Stimulated activated CD4-positive, alpha-beta T cell treated with anti-CD3 and anti-CD28 coated beads, TNF-alpha, amount 100 ng/mL, for 48 hours (primary cell): ENCODE measurements around the gene SYNM.
A peak's percentile ranks its signal among the peaks of the same experiment; 100 is the strongest.
"Not testable (repeated sequence)": the region's sequence is repeated elsewhere in the genome, so short reads cannot be mapped to it uniquely, and the experiment has no call there.

Source experiments
- DNase-seq, 3 donors: peaks; one replicate each; pipeline ENCODE4 v3.0.0-alpha.2; 2020; ENCODE audit warnings: low read depth in 3 of 3

Gene SYNM

DNA sequence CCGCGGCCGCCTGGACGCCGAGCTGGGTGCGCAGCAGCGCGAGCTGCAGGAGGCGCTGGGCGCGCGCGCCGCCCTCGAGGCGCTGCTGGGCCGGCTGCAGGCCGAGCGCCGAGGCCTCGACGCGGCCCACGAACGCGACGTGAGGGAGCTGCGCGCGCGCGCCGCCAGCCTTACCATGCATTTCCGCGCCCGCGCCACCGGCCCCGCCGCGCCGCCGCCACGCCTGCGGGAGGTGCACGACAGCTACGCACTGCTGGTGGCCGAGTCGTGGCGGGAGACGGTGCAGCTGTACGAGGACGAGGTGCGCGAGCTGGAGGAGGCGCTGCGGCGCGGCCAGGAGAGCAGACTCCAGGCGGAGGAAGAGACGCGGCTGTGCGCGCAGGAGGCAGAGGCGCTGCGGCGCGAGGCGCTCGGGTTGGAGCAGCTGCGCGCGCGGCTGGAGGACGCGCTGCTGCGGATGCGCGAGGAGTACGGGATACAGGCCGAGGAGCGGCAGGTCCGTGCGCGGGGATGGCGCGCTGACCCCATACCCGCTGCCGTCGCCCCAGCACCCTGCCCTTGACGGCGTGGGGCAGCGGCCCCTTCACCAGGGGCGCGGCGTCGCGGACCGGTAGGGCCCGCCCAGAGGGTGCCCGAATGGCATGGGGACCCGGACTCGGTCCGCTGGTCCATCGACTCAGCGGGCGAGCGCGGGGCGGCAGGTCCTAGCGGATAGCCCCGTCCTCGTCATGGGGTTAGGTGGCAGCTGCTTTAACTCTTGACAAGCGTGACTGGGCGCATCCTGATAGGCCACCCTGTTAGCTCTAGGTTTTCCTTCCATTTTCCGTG is 848 bp downstream of the SYNM start:
- DNase-seq: peak in 1 of 3 donors; percentile 21

DNA sequence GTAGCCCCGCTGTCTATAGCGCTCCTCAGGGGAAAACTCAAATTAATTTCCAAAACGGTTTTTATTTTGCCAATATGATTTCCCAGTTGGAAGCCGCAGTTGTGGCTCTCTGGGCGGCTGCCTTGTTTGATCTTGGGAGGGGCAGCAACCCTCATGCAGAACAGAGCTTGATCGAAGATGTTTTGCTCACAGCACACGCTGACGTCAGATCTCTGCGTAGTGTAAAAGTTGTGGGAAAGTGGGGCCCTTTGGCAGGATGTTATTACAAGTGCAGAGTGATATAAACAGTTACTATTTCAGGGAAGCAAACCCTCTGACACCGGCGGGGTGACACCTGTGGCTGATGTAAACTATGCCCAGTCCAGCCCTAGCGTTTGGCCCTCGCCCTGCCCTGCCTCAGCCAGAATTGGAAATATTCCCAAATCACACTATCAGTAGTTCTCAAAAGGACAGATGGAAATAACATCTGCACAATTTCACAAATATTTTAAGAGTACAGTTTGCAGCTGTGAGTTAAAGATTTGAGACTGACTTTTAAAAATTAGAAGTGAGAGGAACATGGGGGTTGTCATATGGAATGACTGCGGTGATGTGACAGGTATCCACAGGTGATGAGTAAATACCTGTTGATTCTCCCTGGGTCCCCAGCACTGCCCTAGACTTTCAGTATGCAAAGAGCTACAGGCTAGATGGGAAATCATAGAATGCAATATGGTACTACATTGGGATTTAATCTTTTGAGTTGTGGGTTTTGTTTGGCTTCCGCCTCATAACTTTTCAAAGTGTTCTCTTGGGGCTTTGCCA is 1.7 kb downstream of the SYNM start:
- DNase-seq: no peak

DNA sequence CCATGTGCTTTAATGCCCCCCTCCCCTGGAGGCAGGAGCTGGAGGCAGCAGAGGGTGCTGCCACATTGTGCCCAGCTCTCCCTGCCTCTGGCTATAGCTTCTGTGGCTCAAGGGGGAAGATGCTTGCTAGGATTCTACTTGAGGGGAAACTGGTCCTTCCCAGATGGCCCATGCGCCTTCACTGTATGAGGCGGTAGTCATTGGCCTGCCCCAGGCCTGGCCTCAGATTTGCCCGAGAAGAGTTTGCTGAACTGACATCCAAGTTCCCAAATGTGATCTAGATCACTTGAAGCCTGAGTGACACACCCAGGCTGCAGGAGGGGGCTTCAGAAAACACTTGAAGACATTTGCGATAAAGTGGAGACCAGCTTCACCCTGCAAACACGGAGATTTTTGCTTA is 4.1 kb downstream of the SYNM start:
- DNase-seq: no peak

DNA sequence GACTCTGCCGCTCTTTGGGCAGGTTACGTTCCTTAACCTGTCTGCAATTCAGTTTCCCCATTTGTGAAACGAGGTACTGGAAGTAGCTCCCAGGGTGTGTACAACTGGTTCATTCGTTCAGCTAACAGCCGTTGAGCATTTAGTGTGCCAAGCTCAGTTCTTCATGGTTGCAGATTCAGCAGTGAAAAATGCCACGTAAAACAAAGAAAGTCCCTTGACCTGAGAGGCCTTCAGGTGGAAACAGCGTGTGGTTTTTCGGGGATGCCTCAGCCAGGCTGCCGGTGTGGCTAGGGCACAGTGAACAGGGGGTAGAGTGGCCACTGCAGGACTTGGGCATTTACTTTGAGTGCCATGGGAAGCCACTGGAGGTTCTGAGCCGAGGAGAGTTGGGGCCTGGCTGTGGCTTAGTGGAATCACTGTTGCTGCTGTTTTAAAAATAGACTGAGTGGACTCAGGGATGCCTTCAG is 4.7 kb downstream of the SYNM start:
- DNase-seq: no peak

DNA sequence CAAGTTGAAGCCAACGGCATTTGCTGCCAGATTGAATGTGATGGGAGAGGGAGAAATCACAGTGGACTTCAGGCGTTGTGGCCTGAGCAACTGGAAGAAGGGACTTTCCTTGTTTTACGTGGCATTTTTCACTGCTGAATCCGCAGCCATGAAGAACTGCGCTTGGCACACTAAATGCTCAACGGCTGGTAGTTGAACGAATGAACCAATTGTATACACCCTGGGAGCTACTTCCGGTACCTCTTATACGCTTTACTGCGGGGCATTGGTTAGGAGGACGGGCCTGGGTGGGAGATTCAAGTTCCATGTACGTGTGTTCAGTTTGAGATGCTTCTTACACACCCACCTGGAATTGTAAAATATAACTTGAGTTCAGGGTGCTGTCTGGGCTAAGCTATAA is 5.2 kb downstream of the SYNM start:
- no peak for DNase-seq

DNA sequence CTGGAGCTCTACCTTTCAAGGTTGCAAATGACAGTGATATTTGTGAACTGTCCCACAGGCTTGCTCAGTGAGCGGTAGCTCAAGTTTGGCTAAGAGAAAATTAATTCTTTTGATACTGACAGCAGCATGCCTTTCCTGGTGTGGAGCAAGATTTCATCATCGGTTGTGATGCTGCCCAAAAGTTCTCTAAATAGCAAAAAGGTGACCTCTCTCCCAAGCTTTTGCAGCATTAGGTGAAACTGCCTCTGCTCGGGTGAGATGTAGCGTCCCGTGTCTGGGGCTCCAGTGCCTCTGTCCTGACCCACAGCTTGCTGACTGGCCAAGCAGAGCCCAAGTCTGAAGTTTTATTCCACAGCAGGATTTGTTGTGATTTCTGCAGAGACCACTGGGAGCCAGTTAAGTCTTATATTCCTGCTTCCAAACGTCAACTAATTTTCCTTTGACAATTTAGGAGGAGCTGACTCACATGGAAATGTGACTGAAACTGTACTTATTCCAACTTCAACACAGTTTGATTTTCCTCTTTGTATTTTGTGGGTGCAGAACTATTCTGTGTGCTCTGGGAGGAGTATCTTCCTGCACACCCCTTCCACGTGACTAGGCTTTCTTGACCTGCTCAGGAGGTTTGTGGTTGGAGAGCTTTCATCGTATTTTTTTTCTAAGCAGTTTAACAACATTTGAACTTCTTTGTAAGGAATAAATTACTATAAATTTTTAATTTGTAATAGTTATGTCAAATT is 5.9 kb downstream of the SYNM start:
- DNase-seq: no peak

DNA sequence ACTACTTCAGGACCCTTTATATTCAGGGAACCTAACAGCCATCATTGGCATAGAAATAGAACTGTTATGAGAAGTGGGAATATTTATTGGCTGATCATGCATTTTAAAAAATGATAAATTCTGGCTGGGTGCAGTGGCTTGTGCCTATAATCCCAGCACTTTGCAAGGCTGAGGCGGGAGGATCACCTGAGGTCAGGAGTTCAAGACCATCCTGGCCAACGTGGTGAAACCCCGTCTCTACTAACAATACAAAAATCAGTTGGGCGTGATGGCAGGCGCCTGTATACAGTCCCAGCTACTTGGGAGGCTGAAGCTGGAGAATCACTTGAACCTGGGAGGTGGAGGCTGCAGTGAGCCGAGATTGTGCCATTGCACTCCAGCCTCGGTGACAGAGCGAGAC is 6.8 kb downstream of the SYNM start:
- DNase-seq: not testable (repeated sequence)

DNA sequence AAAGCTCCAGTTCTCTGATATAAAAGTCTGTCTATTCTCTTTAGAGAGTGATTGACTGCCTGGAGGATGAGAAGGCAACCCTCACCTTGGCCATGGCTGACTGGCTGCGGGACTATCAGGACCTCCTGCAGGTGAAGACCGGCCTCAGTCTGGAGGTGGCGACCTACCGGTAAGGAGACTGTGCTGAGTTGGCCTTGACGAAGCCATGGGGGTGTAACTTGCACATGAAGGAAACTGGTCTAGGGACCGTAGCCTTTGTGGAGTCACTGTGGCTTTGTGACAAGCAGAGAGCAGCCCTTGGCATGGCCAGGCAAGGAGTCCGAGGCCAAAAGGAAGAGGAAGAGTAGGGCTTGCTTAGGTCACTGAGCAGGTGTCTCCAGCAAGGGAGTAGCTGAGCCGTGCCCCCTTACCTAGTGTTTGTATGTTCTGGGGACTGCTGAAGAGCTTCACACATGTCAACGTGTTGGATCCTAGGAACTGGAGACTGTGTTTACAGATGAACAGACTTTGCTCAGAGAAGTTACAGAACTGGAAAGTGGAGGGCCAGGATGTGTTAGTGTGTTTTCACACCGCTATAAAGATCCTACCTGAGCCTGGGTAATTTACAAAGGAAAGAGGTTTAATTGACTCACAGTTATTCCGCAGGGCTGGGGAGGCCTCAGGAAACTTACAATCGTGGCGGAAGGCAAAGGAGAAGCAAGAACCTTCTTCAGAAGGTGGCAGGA is 8.8 kb downstream of the SYNM start:
- DNase-seq: no peak

DNA sequence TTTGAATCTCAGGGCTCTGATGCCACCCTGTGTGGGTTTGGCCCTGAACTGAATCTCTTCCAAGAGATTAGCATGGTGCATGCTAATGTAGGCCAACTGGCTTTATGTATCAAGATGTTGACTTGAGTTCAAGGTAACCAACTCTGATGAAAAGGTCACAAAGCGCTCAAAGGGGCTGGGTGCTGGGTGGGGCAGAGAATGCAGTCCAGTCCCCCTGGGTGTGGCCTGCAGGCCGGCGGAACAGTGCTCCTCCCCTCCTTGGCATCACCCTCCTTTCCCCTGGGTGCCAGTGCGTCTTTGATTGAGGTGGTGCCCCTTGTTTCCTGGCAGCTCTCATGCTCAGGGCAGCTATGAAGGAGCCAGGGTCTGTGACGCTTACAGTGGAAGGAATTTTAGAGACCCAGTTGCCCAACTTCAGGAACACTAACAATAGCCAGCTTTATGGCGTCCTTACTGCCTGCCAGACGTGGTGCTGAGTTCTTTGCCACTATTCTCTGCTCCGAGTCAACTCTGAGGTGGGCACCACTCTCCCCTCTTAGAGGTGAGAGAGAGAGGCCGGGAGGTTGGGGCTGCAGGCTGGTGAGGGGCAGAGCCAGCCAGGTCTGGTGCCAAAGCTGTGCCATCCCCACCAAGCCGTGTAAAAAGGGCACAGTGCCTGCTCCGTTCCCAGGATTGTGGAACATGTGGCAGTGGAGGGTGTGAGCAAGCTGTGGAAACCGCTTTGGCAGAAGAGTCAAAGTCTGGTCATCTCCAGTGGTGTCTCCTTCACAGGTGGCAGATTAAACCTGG is 9.8 kb downstream of the SYNM start:
- DNase-seq: no peak

DNA sequence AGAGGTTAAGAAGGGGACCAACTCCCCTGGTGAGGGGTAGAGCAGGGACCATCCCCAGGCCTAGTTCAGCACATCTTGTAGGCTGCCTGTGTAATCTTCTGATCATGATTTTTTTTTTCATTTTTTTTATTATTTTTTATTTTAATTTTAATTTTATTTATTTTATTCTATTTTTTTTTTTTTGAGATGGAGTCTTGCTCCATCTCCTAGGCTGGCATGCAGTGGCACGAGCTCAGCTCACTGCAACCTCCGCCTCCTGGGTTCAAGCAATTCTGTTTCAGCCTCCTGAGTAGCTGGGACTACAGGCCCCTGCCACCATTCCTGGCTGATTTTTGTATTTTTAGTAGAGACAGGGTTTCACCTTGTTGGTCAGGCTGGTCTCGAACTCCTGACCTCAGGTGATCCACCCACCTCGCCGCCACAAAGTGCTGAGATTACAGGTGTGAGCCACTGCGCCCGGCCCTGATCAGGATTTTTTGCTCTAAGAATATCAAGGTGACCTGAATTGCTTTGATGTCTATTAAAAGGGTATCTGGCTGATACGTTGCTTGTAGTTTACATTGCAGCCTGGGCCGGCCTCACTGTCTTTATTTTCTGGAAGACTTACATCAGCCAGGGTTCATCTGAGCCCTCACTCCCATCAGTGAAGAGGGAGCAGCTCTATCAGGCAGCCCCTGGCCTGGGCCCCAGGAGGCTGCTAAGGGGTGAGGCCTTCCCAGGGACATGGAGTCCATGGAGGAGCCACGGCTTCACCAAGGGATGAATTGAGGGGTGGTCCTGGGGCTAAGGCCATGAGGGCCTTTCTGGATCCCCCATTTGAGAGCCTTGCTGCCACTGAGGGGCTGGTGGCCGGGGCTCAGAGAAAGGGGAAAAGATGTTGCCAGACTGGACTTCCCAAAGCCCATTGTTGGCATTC is 10.7 kb downstream of the SYNM start:
- no peak for DNase-seq

DNA sequence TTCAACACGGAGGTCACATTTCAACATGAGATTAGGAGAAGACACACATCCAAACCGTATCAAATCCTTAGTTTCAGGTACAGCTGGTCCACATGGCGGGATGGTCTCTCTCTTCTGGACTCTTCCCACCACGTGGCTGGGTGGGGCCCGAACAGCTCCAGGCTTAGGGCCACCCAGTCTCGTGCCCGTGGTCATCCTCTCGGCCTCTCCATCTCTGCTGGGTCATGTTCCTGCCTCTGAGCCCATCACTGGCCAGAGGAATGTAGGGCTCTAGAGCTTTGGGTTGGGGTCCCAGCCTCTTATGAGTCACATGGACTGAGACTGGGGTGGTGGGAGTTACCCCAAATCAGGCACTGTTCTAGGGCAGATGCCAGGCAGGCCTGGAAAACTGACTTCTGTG is 12.2 kb downstream of the SYNM start:
- DNase-seq: no peak

DNA sequence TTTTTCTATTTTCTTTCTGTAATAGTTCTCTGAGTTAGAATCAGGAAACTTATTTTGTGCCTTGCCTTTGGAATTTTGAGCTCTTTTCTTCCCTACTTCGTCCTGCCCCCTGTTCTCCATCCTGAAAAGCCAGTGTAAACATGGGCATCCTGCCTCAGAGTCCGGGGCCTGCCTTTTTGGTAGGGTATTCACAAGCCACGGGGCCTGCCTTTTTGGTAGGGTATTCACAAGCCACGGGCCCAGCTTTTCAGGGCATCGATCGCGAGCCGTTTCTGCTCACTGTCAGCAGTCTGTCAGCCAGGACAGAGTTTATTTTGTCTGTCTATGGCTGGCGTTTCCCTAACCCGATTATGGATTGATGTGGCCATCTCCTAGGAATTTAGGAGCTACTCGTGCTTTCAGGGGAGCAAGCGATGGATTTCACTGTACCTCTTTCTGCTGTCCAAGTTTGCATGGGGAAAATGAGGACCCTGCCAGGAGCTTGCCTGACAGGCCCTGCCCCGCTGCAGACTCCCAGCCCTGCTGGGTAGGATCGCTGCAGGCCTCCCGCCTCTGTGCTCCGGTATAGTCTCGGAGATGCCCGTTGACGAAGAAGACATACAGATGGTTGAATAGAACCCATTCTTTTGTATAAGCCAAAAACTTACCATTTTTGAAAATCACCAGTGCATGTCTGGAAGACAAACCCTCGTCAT is 12.8 kb downstream of the SYNM start:
- no peak for DNase-seq

DNA sequence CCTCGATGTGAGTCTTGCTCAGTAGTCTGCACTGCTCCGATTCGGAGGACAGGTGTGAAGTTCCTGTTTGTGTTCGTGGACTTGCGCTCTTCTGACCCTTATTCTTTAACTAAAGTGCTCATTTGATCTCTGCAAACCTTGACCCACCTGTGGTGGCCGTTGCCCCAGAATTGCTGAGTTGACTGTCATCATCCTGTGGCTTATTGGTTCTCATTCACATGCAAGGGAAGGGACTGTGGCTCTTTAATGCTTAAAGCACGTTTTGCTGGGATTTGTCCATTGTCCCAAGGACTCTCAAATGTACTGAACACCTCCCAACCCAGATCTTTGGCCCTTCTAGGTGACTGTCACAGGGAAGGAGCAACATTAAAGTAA is 13.4 kb downstream of the SYNM start:
- no peak for DNase-seq

DNA sequence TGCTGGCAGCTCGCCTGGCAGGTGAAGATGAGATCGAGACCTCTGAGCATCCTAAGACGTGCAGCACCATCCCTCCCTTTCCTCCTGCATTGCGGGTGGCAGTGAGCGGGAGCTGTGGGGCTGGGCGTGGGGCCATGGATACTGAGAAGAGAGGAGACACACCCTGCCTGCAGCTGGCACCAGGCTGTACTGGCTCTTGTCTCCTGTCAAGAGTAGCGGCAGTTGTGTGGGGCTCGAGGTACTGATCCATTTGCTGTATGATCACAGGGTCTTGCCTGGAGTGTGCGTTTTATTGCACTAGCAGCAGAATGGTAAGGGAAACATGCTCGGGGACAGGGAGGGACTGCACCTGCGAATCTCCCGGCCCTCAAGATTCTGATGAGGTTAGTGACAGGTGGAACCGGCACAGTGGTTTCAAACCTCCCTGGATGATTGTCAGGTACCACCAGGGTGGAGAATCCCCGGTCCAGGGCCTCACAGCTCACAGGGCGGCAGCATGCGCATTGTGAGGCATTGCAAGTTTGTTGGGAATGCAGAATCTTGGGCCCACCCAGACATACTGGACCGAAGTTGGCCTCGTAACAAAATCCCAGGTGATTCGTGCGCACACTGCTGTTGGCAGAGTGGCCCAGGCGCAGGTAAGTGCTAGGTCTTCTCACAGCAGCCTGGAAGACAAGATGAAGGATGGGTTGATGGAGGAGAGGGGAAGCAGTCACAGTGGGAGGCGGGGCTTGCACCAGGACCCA is 14.1 kb downstream of the SYNM start:
- DNase-seq: no peak

DNA sequence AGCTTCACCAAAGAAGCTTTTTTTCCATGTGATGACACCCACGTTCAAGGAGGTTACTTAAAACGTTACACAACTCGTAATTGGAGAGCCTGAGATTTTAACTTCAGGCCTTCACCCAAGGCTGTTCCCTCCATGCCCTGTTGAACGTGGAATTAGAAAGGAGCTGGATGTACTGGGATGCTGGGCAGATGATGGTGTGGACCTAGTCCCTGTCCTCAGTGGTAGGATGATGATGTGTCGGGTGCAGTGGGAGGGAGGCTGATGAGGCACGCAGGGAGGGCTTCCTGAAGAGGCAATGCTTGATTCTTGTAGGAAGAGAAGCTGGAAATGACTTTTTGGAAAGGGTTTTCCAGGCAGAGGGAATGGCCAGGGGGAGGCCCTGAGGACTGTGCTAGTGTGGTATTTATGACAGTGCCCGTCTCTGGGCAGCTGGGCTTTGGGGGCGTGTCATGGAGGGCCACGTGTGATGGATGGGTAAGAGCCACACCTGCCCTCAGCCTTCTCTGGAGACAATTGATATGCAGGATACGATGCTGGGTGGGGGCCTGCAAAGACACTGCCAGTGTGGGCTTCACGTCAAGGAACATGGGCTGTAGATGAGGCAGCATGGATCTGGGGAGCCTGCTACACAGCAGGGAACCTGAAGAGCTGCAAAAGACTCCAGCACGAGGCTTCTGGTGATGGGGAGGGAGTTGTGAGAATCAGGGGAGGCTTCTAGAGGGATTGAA is 15.3 kb downstream of the SYNM start:
- no peak for DNase-seq

DNA sequence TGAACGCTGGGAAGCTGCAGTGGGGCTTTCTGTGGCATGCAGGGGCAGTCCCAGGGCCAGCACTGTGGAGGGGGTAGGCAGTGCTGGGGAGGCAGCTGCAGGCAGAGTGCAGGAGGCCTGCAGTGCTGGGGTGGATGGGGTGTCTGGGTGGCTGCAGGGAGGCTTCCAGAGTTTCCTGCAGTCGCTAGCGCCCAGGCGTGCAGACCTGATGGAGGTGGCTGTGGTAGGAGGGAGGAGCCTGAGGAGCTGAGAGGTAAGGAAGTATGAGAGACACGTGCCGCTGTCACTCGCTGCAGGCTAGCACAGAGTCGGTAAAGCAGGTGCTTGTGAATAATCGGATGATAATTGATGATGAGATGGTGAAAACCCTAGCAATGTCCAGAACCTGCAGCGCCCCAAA is 16.3 kb downstream of the SYNM start:
- DNase-seq: no peak

DNA sequence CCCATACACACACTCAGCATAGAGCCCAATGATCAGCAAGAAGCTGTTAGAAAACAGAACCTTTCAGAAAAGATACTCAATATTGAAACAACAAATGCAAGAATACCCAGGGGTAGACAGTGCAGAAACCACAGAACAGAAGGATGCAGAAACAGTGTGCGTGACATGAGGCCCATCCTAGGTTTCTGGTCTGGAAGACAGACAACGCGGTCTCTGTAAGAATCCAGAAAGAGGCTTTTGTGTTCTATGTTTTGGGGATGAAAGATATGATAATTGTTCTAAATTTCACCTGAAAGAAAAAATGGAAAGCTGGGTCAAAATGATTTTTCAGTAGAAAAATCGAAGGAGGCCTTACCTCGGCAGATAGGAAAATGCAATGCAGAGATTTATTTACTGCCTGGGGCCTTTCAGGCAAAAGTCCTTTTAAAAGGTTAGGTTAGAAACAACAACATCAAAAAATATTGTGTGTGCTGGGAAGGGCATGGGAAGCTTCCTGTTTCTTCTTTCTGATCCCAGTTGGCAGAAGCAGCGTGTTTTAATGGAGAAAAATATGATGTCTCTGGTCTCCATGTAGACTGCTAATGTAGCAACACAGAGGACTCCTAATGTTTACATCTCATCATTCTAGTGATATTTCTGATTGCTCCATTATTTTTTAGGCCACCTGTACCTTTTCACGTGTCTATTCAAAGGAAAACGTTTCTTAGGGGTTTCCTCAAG is 17.0 kb downstream of the SYNM start:
- no peak for DNase-seq
